ENCODE results near the gene SH3PXD2A.

DNA sequence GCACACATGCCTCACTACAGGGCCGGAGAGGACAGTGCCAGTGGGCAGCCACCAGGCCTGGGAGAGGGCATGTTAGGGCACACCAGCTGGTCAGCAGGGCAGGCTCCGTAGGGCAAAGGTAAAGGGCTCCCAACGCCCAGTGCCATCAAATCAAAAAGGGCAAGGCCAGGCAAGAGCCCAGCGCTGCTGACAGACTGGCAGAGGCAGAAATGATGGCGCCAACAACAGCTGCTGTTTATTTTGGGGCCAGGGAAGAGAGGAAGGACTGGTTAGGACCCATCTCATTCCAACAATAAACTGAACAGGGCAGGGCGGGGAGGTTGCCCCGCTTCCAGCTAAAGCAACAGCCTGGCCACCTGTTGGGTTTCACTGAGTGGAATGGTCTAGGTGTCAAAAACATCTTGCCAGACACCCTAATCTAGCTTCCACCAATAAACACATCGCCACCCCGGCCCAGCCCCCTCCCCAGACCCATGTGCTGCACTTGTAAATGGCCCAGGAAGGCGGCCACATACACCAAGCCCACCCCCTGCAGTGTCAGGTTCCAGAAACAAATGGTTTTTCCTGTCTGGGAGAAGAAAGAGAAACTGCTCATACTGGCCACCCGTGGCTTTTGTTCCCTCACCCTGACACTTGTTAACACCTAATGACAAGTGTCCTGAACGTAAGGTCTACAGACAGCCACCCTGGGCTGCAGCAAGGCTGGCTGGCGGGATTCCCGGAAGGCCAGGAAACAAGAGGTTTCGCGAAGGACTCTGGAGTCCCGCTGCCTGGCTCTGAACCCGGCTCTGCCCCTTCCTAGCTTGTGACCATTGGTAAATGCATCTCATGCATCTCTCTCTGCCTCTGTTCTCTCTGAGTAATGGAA lies 15.3 kb downstream of the SH3PXD2A start:
- TF ChIP-seq, protein P1, sequence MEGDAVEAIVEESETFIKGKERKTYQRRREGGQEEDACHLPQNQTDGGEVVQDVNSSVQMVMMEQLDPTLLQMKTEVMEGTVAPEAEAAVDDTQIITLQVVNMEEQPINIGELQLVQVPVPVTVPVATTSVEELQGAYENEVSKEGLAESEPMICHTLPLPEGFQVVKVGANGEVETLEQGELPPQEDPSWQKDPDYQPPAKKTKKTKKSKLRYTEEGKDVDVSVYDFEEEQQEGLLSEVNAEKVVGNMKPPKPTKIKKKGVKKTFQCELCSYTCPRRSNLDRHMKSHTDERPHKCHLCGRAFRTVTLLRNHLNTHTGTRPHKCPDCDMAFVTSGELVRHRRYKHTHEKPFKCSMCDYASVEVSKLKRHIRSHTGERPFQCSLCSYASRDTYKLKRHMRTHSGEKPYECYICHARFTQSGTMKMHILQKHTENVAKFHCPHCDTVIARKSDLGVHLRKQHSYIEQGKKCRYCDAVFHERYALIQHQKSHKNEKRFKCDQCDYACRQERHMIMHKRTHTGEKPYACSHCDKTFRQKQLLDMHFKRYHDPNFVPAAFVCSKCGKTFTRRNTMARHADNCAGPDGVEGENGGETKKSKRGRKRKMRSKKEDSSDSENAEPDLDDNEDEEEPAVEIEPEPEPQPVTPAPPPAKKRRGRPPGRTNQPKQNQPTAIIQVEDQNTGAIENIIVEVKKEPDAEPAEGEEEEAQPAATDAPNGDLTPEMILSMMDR (IDR thresholded peaks at IDR 0.05 in 4 of 5, conservative IDR thresholded peaks at IDR 0.05 in 1 of 5): no peak
- peak in 1 of 2 donors; percentile 22 for TF ChIP-seq POLR2A (IDR thresholded peaks at IDR 0.05)

Measured in gastrocnemius medialis (tissue), 4 donors.